ENCODE measurements around the gene CNPY2. TPM values are rescaled to one million over a fixed set of nuclear protein-coding genes. Genes with fewer than 3 reads are reported as not detected.
"Not testable (repeated sequence)": the region's sequence is repeated elsewhere in the genome, so short reads cannot be mapped to it uniquely, and the experiment has no call there.

The CNPY2 gene
- total RNA-seq, 1 experiment from 2014 or later, result 193 TPM

GRCh38 chr12:56337753-56338251 lies 22.0 kb upstream of the CNPY2 start:
- peak; percentile 78 for TF ChIP-seq GABPB1 (CRISPR knock-in tag; IDR thresholded peaks at IDR 0.05)
- TF ChIP-seq, protein P1, sequence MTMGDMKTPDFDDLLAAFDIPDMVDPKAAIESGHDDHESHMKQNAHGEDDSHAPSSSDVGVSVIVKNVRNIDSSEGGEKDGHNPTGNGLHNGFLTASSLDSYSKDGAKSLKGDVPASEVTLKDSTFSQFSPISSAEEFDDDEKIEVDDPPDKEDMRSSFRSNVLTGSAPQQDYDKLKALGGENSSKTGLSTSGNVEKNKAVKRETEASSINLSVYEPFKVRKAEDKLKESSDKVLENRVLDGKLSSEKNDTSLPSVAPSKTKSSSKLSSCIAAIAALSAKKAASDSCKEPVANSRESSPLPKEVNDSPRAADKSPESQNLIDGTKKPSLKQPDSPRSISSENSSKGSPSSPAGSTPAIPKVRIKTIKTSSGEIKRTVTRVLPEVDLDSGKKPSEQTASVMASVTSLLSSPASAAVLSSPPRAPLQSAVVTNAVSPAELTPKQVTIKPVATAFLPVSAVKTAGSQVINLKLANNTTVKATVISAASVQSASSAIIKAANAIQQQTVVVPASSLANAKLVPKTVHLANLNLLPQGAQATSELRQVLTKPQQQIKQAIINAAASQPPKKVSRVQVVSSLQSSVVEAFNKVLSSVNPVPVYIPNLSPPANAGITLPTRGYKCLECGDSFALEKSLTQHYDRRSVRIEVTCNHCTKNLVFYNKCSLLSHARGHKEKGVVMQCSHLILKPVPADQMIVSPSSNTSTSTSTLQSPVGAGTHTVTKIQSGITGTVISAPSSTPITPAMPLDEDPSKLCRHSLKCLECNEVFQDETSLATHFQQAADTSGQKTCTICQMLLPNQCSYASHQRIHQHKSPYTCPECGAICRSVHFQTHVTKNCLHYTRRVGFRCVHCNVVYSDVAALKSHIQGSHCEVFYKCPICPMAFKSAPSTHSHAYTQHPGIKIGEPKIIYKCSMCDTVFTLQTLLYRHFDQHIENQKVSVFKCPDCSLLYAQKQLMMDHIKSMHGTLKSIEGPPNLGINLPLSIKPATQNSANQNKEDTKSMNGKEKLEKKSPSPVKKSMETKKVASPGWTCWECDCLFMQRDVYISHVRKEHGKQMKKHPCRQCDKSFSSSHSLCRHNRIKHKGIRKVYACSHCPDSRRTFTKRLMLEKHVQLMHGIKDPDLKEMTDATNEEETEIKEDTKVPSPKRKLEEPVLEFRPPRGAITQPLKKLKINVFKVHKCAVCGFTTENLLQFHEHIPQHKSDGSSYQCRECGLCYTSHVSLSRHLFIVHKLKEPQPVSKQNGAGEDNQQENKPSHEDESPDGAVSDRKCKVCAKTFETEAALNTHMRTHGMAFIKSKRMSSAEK (CRISPR knock-in tag; IDR thresholded peaks at IDR 0.05; ENCODE audit: borderline replicate concordance), result no peak
- DNase-seq (ENCODE audit: low spot score) (no peak), ATAC-seq (no peak)
- Mint-ChIP-seq H3K27ac (peak overlapping the region; percentile 79), H3K27me3 (ENCODE audit: low read depth) (no peaks in the 10 kb centered on the region), H3K36me3 (peaks cover 4% of the 10 kb centered on the region; the same call in 1 of the 2 replicates), H3K9me3 (no peaks in the 10 kb centered on the region), H3K4me1 (peaks cover 41% of the 10 kb centered on the region), H3K4me3 (peak overlapping the region; percentile 45; the same call in 1 of the 2 replicates)
- ChIA-PET POLR2A (interaction anchor here (0.5 to 3.2 kb wide), 5 partner anchors 21 to 167 kb away, joined by 3 to 24 read pairs (median 6); partner anchors contain the start of genes CNPY2, STAT2 and TIMELESS), CTCF (interaction anchor here (1.0 to 1.2 kb wide), 4 partner anchors 22 to 299 kb away, joined by 3 to 5 read pairs (median 4); partner anchors contain the start of gene CNPY2)

- Mint-ChIP-seq H3K36me3 (no peaks in the 10 kb centered on the region), H3K27ac (peak overlapping the region; percentile 44), H3K4me1 (peaks cover 45% of the 10 kb centered on the region), H3K9me3 (no peaks in the 10 kb centered on the region), H3K27me3 (ENCODE audit: low read depth) (no peaks in the 10 kb centered on the region), H3K4me3 (no peak overlapping the region; the same call in 1 of the 2 replicates)
- TF ChIP-seq ATF2 (CRISPR knock-in tag; IDR thresholded peaks at IDR 0.05; ENCODE audit: borderline replicate concordance, low read depth), result no peak
- TF ChIP-seq TCF7 (CRISPR knock-in tag; IDR thresholded peaks at IDR 0.05; ENCODE audit: low read depth), result no peak
- no peak for TF ChIP-seq PREB (CRISPR knock-in tag; IDR thresholded peaks at IDR 0.05; ENCODE audit: borderline replicate concordance)
- TF ChIP-seq ZBTB21 (CRISPR knock-in tag; IDR thresholded peaks at IDR 0.05; ENCODE audit: borderline replicate concordance), result no peak
- no peak for TF ChIP-seq TEAD1 (CRISPR knock-in tag; IDR thresholded peaks at IDR 0.05)
- no peak for TF ChIP-seq PRDM15 (CRISPR knock-in tag; IDR thresholded peaks at IDR 0.05)
- TF ChIP-seq ATF3 (CRISPR knock-in tag; conservative IDR thresholded peaks at IDR 0.05), result no peak
- no peak for TF ChIP-seq NFATC4 (CRISPR knock-in tag; IDR thresholded peaks at IDR 0.05)
- no peak for TF ChIP-seq SOX15 (CRISPR knock-in tag; IDR thresholded peaks at IDR 0.05)
- TF ChIP-seq, protein P2, sequence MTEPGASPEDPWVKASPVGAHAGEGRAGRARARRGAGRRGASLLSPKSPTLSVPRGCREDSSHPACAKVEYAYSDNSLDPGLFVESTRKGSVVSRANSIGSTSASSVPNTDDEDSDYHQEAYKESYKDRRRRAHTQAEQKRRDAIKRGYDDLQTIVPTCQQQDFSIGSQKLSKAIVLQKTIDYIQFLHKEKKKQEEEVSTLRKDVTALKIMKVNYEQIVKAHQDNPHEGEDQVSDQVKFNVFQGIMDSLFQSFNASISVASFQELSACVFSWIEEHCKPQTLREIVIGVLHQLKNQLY (CRISPR knock-in tag; IDR thresholded peaks at IDR 0.05), result no peak
- TF ChIP-seq ESRRA (CRISPR knock-in tag; IDR thresholded peaks at IDR 0.05; ENCODE audit: borderline replicate concordance), result no peak
- TF ChIP-seq, protein P3, sequence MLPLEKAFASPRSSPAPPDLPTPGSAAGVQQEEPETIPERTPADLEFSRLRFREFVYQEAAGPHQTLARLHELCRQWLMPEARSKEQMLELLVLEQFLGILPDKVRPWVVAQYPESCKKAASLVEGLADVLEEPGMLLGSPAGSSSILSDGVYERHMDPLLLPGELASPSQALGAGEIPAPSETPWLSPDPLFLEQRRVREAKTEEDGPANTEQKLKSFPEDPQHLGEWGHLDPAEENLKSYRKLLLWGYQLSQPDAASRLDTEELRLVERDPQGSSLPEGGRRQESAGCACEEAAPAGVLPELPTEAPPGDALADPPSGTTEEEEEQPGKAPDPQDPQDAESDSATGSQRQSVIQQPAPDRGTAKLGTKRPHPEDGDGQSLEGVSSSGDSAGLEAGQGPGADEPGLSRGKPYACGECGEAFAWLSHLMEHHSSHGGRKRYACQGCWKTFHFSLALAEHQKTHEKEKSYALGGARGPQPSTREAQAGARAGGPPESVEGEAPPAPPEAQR (CRISPR knock-in tag; IDR thresholded peaks at IDR 0.05), result no peak
- no peak for TF ChIP-seq NR1H2 (CRISPR knock-in tag; IDR thresholded peaks at IDR 0.05)
- DNase-seq (ENCODE audit: low spot score) (no peak), ATAC-seq (no peak)
- ChIA-PET CTCF (interaction anchor here (0.6 to 0.9 kb wide), 4 partner anchors 24 to 214 kb away, joined by 3 to 6 read pairs (median 4); no protein-coding TSS in a partner anchor), POLR2A (interaction anchor here (0.5 to 3.2 kb wide), 4 partner anchors 23 to 146 kb away, joined by 3 to 24 read pairs (median 8); partner anchors contain the start of gene STAT2)
Observed at GRCh38 chr12:56336361-56337167, 20.8 kb upstream of the CNPY2 start.

- H3K4me1 Mint-ChIP-seq, result peaks cover 45% of the 10 kb centered on the region
- H3K4me3 Mint-ChIP-seq; H3K27ac Mint-ChIP-seq; DNase-seq (ENCODE audit: low spot score); H3K27me3 Mint-ChIP-seq (ENCODE audit: low read depth); H3K9me3 Mint-ChIP-seq; H3K36me3 Mint-ChIP-seq; ATAC-seq: not testable (repeated sequence)
- ChIA-PET POLR2A (interaction anchor here (1.7 kb wide), 1 partner anchor 24 kb away, joined by 10 read pairs; the partner anchor contains the start of gene STAT2), CTCF (interaction anchor here (0.7 to 0.9 kb wide), 2 partner anchors 128 to 215 kb away, joined by 4 to 5 read pairs; no protein-coding TSS in a partner anchor)
Observed at GRCh38 chr12:56335527-56335926, 19.7 kb upstream of the CNPY2 start.

All from WTC11 (cell line).